Kidney epithelial cell (primary cell): ENCODE measurements around the gene CHST11. TPM values are rescaled to one million over a fixed set of nuclear protein-coding genes. Genes with fewer than 3 reads are reported as not detected.

ENCODE experiments used
- DNase-seq: peaks from one replicate; pipeline ENCODE4 v3.0.0-alpha.2; 2010; ENCODE audit warnings: low read depth
- H3K27me3 ChIP-seq: 2 replicates; pipeline ENCODE4 v1.6.0; 2011; ENCODE audit warnings: low read length; ENCODE audit not compliant: control insufficient read depth, insufficient read depth
- H3K36me3 ChIP-seq: 2 replicates; pipeline ENCODE4 v1.5.1; 2011; ENCODE audit warnings: low read length; ENCODE audit not compliant: control insufficient read depth, insufficient read depth
- H3K4me3 ChIP-seq: 2 replicates; pipeline ENCODE4 v1.5.1; 2011; ENCODE audit warnings: low read depth, mild to moderate bottlenecking, control low read depth, low read length
- CTCF ChIP-seq: IDR thresholded peaks from 2 replicates; pipeline ENCODE4 v1.5.1; 2011; ENCODE audit warnings: mild to moderate bottlenecking, moderate library complexity, low read length, control low read depth, inconsistent platforms; ENCODE audit not compliant: insufficient read depth, poor library complexity, severe bottlenecking
- total RNA-seq: library from RNA; depleted of rRNA; stranded (reverse); fragments of >200 nt; gene quantifications from 2 replicates; pipeline ENCODE4 v1.2.3, GENCODE V29; 2015

The CHST11 gene
- total RNA-seq, 1 donor from 2014 or later, result 32.6 TPM

GRCh38 chr12:104779134-104779533 is 322.4 kb downstream of the CHST11 start:
- Histone ChIP-seq H3K36me3 (no peaks in the 10 kb centered on the region), H3K4me3 (no peak overlapping the region), H3K27me3 (no peaks in the 10 kb centered on the region)
- no peak for TF ChIP-seq CTCF
- DNase-seq, result no peak

DNA sequence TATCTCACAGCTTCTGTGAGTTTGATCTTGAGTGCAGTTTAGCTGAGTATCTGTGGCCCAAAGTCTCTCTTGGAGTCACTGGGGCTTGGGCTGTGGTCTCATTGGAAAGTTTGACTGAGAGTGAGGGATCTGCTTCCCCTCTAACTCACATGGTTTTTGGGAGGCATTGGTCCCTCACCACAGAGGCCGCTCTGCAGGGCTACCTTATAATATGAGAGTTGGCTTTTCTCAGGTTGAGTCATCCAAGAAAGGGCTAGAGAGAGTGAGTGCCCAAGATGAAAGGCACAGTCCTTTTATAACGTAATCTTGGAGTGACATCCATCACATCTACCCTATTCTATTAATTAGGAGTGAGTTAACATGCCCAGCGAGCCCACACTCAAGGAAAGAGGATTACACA is 325.5 kb downstream of the CHST11 start:
- TF ChIP-seq CTCF, result no peak
- DNase-seq, result no peak
- H3K27me3 ChIP-seq, result no peaks in the 10 kb centered on the region

GRCh38 chr12:104784592-104784991 is 327.8 kb downstream of the CHST11 start:
- Histone ChIP-seq H3K36me3 (no peaks in the 10 kb centered on the region), H3K27me3 (no peaks in the 10 kb centered on the region), H3K4me3 (no peak overlapping the region)

More for the DNA sequence above, 325.5 kb downstream of the CHST11 start:
- Histone ChIP-seq H3K36me3 (no peaks in the 10 kb centered on the region), H3K4me3 (no peak overlapping the region)

GRCh38 chr12:104785886-104786285 is 329.1 kb downstream of the CHST11 start:
- Histone ChIP-seq H3K36me3 (no peaks in the 10 kb centered on the region), H3K27me3 (no peaks in the 10 kb centered on the region), H3K4me3 (no peak overlapping the region)
- no peak for DNase-seq
- no peak for TF ChIP-seq CTCF

More at GRCh38 chr12:104784592-104784991, 327.8 kb downstream of the CHST11 start:
- DNase-seq, result no peak
- no peak for TF ChIP-seq CTCF

DNA sequence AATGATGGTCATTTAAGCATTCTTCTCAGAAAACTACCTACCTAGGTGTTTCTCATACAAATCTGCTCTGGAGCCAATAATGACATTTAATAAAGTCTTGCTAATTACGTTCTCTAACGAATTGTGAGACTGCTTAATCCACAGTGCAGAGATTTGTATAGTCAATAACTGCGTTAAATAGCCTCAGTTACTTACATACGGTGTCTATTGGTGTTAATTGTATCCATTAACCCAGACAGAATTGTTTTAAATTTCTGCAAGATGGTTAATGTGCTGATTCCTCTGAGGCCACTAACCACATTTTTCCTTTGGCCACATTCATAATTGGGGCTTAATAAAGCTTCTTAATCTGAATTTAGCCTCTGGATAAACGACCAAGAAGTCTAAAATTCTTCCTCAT is 329.6 kb downstream of the CHST11 start:
- no peak for TF ChIP-seq CTCF
- Histone ChIP-seq H3K27me3 (no peaks in the 10 kb centered on the region), H3K36me3 (no peaks in the 10 kb centered on the region), H3K4me3 (no peak overlapping the region)
- DNase-seq, result no peak

DNA sequence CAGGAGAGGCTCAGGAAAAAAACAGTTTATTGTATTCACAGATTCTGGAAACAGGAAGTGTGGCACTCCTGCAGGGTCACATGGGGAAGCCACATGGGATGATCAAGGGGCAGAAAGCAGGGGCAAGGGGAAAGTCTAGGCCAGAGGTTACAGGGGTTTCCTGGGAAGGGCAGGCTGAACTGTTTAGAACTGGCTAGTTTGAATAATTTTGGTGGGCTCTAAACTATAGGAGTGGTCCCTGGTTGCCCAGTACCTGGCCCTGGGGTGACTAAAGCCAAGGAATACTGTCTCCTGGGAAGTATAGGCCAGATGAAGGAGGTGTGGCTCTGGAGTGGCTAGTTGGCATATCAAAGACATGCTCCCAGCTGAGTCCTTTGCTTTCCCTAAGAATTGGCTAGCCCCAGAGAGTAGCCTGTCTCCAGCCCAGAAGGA is 332.1 kb downstream of the CHST11 start:
- no peaks in the 10 kb centered on the region for H3K36me3 ChIP-seq
- H3K27me3 ChIP-seq, result no peaks in the 10 kb centered on the region
- no peak for DNase-seq
- H3K4me3 ChIP-seq, result no peak overlapping the region
- TF ChIP-seq CTCF, result no peak
